GM21619 (cell line): ENCODE data around the gene TRIM24.
"Not testable (repeated sequence)": the region's sequence is repeated elsewhere in the genome, so short reads cannot be mapped to it uniquely, and the experiment has no call there.

Source experiments
- ATAC-seq: cut with Tn5 transposase; IDR thresholded peaks from one replicate; pipeline ENCODE4 v1.9.1; 2021; ENCODE audit not compliant: unreplicated experiment

The TRIM24 gene

DNA sequence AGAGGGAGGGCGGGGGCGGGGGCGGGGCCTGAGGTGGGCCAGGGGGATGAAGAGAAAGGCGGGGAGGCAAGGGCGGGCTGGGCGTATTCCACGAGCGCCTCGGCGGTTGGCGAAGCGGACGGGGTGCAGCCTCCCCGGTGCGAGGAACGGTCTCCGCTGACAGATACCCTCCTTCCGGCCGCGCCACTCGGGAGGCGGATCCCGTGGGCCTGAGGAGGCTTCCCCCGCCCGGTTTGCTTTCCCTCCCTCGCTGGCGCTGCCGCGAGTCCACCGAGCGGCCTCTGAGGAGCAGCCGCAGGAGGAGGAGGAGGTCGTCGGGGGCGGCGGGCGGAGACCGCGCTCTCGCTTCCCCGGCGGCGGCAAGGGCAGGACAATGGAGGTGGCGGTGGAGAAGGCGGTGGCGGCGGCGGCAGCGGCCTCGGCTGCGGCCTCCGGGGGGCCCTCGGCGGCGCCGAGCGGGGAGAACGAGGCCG is at the start of gene TRIM24:
TRIM24 (plus strand) TSS at position 84 of the 473 bp plus-strand sequence; CDS start at position 374, 290 bp downstream.
- ATAC-seq, result peak; percentile 70

DNA sequence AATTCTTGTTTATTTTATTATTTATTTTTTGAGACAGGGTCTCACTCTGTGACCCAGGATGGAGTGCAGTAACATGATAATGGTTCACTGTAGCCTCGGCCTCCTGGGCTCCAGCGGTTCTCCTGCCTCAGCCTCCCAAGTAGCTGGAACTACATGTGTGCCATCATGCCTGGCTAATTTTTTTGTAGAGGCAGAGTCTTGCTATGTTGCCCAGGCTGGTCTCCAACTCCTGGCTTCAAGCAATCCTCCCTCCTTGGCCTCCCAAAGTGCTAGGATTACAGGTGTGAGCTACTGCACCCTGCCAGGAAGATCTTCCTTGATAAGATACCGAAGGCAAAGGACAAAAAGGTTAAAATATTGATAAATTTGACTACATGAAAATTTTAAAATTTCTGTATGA is 48.0 kb upstream of the TRIM24 start:
- not testable (repeated sequence) for ATAC-seq

DNA sequence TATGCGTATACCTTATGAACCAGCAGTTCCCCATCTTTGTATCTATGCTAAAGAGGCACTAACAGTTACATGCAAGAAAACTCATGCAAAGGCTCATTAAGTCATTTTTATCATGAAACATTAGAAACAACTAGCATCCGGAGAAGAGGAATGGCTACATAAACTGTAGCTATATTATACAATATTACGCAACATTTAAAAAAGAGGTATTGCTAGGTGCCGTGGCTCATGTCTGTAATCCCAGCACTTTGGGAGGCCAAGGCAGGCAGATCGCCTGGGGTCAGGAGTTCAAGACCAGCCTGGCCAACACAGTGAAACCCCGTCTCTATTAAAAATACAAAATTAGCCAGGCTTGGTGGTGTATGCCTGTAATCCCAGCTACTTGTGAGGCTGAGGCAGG is 47.1 kb upstream of the TRIM24 start:
- not testable (repeated sequence) for ATAC-seq

DNA sequence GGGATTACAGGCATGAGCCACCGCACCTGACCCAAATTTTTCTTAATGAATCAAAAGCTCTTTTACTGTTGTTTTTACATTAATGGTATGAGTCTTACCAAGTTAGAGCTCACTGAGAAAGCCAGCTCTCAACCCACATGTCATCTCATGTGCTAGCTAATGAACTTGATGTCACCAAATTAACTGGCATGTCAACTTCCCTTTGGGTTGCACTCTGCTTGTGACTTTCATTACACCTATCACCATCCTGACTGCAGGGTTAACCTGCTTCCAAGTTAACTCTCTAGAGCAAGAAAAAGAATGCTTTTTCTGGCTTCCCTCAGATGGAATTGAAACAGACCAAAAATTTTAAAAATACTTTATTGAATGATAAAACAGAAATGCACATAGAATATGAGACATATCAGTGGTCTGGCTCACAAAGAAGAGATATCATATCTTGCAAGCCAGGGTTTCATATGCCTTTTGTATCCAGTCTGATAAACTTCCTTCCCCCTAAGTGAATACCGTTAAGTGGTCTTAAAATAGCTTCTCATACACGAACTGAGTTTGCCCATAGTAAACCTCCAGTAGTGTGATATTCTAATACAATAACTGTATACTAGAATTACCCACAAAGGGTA is 42.9 kb upstream of the TRIM24 start:
- no peak for ATAC-seq

DNA sequence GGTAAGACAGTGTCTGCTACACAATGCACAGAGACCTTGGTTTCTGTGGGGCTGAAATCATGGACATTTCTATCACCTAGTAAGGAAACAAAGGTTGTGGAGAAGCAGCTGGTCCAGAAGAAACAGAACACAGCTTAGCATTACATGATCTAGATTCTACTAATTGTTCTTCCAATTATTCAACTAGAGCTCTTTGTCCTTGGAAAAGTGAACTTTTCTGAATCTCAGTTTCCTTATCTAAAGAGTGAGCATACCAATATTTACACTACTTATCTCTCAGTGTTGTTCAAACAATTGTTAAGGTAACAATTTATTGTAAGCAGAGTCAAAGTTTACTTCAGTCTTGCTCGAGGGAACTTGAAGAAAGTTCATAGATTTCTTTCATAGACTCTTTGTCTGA is 42.3 kb upstream of the TRIM24 start:
- no peak for ATAC-seq

DNA sequence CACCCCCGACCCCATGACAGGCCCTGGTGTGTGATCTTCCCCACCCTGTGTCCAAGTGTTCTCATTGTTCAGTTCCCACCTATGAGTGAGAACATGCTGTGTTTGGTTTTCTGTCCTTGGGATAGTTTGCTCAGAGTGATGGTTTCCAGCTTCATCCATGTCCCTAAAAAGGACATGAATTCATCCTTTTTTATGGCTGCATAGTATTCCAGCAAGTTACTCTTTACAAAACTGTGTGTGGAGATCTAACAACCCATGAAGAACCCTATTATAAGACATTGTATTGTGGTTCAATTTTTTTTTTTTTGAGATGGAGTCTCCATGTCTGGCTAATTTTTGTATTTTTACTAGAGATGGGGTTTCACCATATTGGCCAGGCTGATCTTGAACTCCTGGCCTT is 41.7 kb upstream of the TRIM24 start:
- ATAC-seq, result not testable (repeated sequence)

DNA sequence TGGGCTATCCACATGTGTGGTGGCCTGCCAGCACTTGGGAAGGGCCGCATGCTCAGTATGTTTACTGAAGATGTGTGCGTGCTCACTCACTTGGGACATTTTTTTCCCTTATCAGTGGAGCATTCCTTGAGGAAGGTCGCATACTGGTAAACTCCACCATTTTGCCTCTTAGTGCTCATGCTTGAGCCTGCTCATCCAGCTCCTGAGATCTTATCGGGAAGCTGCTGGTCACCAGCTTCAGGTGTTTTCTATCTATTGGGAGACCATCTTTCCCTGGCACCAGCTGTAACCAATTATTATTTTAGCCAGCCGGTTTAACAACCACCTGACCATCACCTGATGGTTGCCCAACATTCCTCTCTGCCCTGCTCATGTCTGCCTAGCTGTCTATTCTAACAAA is 35.0 kb upstream of the TRIM24 start:
- no peak for ATAC-seq

DNA sequence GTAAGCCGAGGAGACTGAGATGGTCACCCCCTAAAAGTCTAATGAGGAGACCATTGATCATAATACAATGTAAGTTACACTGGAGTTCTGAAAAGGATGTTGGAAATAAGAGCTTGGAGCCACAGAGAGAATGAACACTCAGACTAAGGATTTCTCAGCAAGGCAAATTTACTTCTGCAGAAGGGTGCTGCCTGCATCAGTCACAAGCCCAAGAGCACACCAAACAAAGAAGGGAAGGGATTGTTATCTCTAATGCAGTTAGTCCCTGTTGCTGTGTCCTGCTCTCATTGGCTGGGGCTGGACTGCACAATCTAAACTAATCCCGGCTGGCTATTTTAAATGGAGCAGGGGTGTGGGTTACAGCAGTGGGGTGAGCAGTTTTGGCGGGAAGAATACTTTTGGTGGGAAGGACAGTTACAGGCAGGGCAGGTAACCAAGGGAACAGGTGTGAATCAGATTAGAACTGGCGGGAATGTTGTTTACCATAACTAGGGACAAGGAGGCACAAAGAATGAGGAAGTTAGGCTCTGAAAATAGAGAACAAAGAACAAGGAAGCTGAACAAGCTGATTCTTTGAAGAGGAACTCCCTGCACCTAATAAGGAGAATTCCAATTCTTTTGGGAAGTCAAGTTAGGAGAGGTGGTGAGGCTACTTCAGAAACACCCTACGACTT is 30.3 kb upstream of the TRIM24 start:
- no peak for ATAC-seq

DNA sequence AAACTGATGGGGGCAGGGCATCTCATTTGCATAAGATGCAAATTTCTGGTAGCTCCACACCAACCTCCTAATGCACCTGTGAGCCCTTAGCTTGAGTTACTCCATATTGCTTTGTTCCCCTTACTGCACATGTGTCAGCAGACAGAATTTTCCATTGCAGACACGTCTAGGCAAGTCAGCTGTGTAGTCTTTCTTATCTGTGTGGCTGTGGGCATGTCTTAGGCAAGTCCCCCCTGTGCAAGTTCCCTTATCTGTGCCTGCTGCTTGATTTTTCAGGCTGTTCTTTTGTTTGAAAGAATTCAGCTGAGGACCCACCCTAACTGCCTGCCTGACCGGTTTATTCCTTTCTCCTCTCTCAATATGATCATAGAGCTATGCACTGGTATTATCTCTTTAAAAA is 28.5 kb upstream of the TRIM24 start:
- no peak for ATAC-seq

DNA sequence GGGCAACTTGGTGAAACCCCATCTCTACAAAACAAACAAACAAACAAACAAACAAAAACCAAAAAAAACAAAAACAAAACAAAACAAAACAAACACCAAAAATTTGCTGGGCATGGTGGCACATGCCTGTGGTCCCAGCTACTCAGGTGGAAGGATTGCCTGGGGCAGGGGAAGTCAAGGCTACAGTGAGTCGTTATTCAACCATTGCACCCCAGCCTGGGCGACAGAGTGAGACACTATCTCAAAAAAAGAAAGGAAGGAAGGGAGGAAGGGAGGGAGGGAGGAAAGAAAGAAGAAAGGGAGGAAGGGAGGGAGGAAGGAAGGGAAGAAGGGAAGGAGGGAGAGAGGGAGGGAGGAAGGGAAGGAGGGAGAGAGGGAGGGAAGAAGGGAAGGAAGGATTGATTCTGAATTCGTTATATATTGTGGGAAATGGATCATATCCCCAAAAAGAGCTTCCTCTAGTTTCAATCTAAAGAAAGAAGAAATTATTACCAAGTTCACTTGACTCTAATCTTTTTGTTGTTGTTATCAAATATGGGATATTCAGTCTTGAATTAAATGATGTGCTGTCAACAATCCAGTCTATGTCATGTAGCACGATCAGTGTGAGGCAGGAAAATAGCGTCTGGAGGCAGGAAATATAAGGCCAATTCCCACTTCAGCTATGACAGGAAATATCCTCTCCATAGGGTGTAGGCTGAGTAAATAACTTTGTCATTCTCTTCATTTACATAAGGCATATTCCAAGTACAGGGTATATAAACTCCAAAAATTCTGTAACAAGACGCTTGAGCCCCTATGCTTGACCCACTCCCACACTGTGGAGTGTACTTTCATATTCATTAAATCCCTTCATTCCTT is 26.2 kb upstream of the TRIM24 start:
- ATAC-seq, result no peak

DNA sequence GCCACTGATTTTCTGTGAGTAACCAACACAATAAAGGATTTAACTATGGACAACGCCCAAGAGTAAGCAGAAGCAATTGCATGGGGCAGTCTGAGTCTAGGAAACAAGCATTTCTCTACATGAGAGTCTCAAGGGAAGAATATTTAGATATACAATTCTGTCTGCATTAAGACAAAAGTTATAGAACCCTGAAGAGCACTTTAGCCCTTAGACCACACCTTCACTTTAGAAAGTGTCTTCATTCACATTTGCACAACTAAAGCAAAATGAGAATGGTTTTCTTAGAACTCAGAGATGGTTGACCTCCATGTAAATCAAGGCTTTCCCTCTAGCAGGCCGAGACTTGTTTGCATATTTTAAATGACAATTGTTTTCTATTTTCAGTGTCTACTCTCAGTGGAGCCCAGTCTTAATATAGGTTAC is 25.5 kb upstream of the TRIM24 start:
- no peak for ATAC-seq

DNA sequence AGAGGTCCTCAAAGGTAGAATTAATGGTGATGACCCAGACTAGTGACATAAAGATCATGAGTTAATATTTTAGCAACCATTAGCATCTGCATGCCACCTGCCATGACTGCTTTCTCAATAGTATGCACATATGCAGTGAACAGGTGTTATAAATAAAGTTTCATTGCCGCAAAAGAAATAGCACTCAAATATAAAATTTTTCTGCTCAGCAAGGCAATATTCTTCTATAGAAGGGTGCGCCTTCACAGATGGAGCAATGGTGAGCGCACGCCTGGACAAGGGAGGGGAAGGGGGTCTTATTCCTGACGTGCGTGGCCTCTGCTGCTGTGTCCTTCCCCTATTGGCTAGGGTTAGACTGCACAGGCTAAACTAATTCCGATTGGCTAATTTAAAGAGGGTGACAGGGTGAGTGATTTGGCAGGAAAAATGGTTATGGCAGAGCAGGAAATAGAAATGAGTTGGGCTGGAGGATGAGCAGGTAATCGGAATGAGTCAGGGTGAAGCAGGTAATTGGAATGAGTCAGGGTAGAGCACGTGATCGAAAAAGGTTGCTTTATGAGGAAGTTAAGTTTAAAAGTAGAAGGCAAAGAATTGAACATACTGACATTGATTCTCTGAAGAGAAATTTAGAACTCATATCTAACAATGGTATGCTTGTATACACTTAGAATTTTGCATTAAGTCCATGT is 24.7 kb upstream of the TRIM24 start:
- no peak for ATAC-seq

DNA sequence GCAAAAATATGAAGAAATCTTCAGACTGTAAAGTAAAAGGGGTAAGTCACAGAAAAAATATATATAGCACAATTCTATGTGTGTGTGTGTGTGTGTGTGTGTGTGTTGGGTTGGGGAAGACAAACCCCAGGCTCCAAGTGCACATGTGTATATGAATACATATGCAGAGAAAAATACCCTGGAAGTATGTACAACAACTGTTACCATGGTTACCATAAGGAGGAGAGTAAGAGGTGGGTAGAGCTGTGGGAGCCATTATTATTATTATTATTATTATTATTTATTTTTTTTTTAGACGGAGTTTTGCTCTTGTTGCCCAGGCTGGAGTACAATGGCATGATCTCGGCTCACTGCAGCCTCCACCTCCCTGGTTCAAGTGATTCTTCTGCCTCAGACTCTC is 23.7 kb upstream of the TRIM24 start:
- no peak for ATAC-seq

DNA sequence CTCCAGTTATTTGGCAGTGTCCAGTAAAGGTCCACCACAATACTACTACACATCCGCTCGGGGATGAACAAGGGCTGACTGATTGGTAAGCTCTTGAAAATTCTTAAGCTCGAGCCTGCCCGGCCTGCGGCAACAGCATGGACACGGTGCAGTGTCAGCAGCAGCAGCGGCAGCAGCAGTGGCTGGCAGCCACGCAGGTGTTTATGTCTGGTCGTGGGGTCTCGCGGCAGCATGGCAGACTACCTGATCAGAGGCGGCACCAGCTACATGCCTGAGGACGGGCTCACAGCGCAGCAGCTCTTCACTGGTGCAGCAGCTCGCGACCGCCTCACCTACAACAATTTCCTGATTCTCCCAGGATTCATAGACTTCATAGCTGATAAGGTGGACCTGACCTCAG is 19.6 kb upstream of the TRIM24 start:
- no peak for ATAC-seq

DNA sequence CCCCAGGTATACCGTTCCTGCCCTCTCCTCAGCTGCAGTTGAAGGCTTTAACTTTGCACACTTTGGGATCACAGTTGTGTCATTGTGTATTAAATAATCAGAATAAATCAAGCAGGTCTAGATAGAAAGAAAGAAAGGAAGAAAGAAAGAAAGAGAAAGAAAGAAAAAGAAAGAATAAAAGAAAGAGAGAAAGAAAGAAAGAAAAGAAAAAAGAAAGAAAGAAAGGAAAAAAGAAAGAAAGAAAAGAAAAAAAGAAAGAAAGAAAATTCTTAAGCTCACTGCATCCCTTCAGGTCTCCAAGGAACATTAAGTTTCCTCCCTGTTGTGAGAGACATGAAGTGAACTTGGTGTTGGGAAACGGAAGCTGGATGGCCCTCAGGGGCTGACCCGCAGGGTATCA is 17.2 kb upstream of the TRIM24 start:
- no peak for ATAC-seq

DNA sequence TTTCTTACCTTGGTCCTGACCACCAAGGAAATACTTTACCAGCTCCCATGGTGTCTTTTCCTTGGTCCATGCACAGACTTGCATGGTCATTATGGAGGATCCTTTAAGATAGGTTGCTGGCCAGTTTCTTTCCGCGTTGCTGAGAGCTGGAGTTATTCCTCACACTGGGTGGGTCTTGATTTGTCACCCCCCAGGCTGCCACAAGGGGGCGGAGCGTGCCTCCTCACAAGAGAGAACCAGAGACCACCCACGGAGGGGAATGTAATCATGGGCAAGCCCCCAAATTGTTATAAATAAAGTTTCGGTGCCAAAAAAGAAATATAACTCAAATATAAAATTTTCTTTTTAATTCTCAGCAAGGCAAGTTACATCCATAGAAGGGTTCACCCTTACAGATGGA is 10.5 kb upstream of the TRIM24 start:
- ATAC-seq, result no peak

DNA sequence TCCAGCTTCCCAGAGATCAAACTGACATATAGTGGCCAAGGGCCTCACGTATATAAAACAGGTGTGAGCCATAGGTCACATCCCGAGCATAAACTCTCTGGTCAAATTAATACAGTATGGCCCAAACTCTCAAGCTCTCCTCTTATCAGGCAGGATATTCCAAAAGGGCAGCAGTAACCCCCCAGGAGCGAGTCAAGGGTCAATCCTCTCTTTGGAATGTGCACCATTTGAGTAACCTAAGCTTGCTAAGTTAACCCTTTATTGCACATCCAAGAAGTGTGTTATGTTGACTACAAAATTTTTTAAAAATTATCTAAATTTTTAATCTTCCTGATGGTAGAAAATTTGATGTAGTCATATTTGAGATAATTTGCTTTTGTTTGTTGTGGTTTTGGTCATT is 4.5 kb upstream of the TRIM24 start:
- ATAC-seq, result no peak

DNA sequence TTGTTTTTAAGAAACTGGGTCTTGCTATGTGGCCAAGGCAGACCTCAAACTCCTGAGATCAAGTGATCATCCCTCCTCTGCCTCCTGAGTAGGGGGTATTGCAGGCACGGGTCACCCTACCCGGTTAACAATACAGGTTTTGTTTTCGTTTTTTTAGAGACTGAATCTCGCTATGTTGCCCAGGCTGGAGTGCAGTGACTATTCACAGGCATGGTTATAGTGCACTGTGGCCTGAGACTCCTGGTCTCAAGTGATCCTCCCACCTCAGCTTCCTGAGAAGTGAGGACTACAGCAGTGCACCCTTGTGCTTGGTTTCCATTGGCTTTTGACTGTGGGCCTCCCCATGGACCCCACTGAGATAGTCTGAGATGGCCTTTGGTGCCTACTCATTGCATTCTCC is 3.8 kb upstream of the TRIM24 start:
- ATAC-seq, result no peak

DNA sequence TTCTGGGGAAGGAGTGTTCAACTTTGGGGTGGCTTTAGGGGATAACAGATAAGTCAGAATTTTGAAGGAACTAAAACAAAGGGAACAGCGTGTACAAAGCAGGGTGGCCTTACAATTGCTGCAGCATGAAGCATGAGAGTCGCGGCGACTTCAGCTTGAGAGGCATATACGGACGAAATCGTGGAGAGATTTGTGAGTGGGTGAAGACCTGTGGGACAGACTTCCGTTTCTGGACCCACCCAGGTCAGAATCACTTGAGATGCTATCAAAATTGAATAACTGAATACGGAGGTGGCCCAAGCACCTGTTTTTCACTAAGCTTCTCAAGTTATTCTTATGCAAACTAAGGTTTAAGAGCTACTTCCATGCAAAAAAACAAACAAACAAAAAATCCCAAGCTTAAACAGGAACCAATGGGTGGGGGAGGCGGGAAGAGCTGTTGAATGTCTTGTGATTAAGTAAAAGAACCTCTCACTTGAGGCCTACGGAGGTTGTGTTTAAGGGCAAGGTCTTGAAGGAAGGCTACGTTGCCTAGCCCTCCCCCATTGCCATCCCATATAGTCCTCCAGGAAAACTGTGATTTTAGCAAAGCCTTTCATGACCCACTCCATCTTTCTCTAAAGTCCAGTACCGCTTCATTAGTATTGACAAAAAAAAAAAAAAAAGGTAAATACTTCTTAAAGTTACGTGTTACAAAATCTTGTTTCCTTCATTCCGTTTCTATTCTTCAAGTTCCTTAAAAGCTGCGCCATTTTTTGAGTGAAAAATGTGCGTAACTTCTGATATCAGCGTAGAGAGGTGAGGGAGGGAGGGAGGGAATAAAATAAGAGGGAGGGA is 1.3 kb upstream of the TRIM24 start:
- ATAC-seq, result no peak

DNA sequence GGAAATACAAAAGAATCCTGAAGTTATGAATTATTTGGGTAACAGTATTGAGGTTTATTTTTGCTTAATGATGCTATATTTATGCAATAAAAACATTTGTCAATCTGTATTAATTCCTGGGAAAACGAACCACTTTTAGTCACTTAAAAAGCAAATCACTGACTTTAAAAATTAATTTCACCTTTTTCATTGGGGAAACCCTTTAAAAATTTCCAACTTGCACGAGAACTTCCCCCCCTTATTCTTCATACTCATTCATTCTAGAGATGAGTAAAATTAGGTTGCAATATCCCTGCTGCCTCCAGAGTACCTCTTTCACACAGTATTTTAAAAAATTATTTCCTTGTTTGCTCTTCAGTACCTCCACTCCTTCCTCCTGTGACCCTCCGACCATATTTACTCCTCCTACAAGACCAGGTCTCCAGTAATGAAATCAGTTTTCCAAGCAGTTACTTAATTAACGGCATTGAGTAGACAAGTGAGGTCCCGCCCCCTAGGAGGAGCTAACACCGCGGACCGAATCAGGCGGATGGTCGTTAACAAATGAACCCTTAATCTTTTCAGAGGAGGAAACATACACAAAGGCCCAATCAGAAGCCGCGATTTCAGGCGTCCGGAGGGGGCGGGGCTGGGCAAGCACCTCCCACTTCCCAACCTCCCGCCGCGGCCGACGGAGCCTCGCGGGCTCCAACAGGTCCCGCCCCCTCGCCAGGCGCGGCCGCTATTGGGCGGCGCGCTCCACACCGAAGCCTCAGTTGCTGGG is 465 bp upstream of the TRIM24 start:
- peak; percentile 75 for ATAC-seq
